Calu3 (cell line): ENCODE measurements around the gene MED31. TPM values are rescaled to one million over a fixed set of nuclear protein-coding genes. Genes with fewer than 3 reads are reported as not detected.

Experiments used
- BruUV-seq: library from RNA; stranded (reverse); fragments of 400-500 nt; replicated peaks from 2 replicates; lab custom pipeline; 2021; lab: Mats Ljungman, UMichigan
- CTCF ChIA-PET: fragments of 300-600 bp; sonication (Branson Sonifier 250); formaldehyde crosslinking; loops from one replicate; lab custom pipeline; 2022; ENCODE audit warnings: antibody characterized with exemption; lab: Charles Lee
- DNase-seq: peaks from one replicate; pipeline ENCODE4 v3.0.0; 2022
- H3K27ac Mint-ChIP-seq: one replicate; pipeline ENCODE4 v1.8.0; 2022; ENCODE audit warnings: mixed read lengths; ENCODE audit not compliant: unreplicated experiment
- H3K27me3 Mint-ChIP-seq: one replicate; pipeline ENCODE4 v1.8.0; 2022; ENCODE audit warnings: mixed read lengths; ENCODE audit not compliant: unreplicated experiment
- H3K36me3 Mint-ChIP-seq: one replicate; pipeline ENCODE4 v1.8.0; 2022; ENCODE audit warnings: mild to moderate bottlenecking, moderate library complexity, mixed read lengths; ENCODE audit not compliant: insufficient read depth, unreplicated experiment
- H3K4me1 Mint-ChIP-seq: one replicate; pipeline ENCODE4 v1.8.0; 2022; ENCODE audit warnings: mild to moderate bottlenecking, low read depth, mixed read lengths; ENCODE audit not compliant: unreplicated experiment
- H3K4me3 Mint-ChIP-seq: one replicate; pipeline ENCODE4 v1.8.0; 2022; ENCODE audit warnings: mild to moderate bottlenecking, low read depth, moderate library complexity, mixed read lengths; ENCODE audit not compliant: unreplicated experiment
- H3K9me3 Mint-ChIP-seq: one replicate; pipeline ENCODE4 v1.8.0; 2022; ENCODE audit warnings: low read depth, mixed read lengths; ENCODE audit not compliant: unreplicated experiment
- intact Hi-C: fragments of 100-400 bp; cut with micrococcal nuclease; formaldehyde crosslinking; loops from one replicate; pipeline ENCODE4 v1.10.0; 2022; ENCODE audit not compliant: unreplicated experiment
- total RNA-seq: library from RNA; stranded (reverse); gene quantifications from 2 replicates; pipeline ENCODE4 v1.2.3, GENCODE V29; 2022
- TF ChIP-seq, protein P1 (sequence below): fragments of 200-600 bp; IDR thresholded peaks from one replicate; pipeline ENCODE4 v1.8.0; 2022; ENCODE audit warnings: antibody characterized with exemption; ENCODE audit not compliant: unreplicated experiment

The MED31 gene
- total RNA-seq, 1 experiment from 2014 or later = 19.9 TPM

DNA sequence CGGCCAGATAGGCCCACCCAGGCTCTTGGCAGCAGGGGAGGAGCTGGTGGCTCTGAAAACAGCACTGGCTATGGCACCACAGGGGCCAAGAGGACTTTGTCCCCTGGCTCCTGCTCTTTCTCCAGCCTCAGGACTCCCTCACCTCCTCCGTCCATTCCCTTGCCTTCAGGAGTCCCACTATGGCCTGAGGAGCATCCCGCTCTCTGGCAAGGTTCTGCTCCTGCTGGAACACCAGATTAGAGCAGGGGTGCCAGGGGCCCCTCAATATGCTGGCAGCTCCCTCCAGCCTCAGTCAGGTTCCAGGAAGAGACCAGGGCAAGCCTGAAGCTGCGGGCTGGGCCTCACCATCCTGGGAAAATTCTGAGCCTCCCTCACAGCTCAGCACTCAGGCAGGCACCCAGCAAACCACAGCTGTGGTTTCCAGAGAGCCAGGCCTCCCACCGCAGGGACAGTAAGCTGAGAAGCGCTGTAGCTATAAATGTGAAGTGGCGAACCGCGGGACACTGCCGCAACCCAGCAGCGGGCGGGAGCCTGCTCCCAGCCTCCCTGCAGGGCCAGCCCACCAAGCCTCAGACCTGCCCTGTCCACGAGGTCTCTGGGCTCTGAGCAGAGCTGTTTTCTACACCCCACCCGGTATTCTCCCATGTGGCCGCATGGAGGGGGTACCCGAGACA is 25.9 kb upstream of the MED31 start:
- Mint-ChIP-seq H3K27ac (no peak overlapping the region), H3K36me3 (no peaks in the 10 kb centered on the region), H3K27me3 (peaks cover 14% of the 10 kb centered on the region), H3K9me3 (no peaks in the 10 kb centered on the region), H3K4me1 (peaks cover 13% of the 10 kb centered on the region), H3K4me3 (no peak overlapping the region)
- BruUV-seq = no TSS peak
- intact Hi-C loops = no loop called here
- TF ChIP-seq, protein P1, sequence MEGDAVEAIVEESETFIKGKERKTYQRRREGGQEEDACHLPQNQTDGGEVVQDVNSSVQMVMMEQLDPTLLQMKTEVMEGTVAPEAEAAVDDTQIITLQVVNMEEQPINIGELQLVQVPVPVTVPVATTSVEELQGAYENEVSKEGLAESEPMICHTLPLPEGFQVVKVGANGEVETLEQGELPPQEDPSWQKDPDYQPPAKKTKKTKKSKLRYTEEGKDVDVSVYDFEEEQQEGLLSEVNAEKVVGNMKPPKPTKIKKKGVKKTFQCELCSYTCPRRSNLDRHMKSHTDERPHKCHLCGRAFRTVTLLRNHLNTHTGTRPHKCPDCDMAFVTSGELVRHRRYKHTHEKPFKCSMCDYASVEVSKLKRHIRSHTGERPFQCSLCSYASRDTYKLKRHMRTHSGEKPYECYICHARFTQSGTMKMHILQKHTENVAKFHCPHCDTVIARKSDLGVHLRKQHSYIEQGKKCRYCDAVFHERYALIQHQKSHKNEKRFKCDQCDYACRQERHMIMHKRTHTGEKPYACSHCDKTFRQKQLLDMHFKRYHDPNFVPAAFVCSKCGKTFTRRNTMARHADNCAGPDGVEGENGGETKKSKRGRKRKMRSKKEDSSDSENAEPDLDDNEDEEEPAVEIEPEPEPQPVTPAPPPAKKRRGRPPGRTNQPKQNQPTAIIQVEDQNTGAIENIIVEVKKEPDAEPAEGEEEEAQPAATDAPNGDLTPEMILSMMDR = no peak
- DNase-seq = no peak
- CTCF ChIA-PET = interaction anchor here (0.5 kb wide), 1 partner anchor 261 kb away, joined by 3 read pairs; no protein-coding TSS in a partner anchor

DNA sequence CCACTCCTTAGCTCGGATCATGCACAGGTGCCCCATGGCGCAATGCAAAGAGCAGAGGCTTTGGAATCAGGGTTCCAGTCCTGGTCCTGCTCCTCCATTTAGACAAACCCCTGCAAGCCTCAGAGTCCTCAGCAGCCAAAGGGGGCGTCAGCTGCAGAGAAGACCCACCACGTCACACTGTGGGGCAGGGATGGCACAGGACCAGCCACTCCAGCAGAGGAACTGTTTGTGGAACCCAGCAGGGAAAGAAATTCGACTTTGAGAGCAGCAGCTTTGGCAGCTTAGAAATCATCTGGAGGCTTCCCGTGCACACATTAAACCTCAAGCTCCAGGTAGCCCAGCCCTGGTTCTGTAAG is 25.4 kb upstream of the MED31 start:
- TF ChIP-seq, protein P1 = no peak
- peaks cover 14% of the 10 kb centered on the region for H3K27me3 Mint-ChIP-seq
- no peak for DNase-seq
- peaks cover 13% of the 10 kb centered on the region for H3K4me1 Mint-ChIP-seq
- no peaks in the 10 kb centered on the region for H3K9me3 Mint-ChIP-seq
- intact Hi-C loops = no loop called here
- no peak overlapping the region for H3K4me3 Mint-ChIP-seq
- no peak overlapping the region for H3K27ac Mint-ChIP-seq
- BruUV-seq = no TSS peak
- CTCF ChIA-PET = interaction anchor here (0.5 kb wide), 1 partner anchor 261 kb away, joined by 3 read pairs; no protein-coding TSS in a partner anchor
- H3K36me3 Mint-ChIP-seq = no peaks in the 10 kb centered on the region

DNA sequence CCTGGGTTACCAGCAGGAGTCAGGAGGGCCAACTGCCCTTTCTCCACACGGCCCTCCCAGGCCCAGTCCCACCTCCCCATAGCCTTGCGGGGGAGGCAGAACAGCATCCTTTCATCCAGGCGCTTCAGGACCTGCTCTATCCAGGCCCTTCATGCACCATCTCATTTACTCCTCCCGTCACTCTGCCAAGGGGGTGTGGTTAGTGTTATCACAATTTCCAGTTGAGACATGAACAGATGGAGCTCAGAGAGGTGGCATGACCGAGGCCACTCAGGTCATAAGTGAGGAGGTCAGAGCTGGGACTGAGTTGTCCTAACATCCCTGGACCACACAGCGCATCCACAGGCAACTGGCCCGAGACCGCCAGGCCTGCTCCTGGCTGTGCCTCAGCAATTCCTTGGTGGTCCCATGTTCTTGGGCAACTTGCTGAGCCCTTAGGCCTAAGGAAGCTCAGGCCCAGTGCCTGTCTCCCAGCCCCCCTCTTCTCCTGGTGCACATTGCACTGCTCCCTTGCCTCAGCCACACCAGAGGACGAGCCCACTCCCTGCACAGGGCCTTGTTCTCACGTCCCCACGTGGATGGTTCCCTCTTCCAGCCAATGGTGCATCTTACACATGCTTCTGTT is 23.9 kb upstream of the MED31 start:
- Mint-ChIP-seq H3K4me3 (no peak overlapping the region), H3K4me1 (peaks cover 5% of the 10 kb centered on the region), H3K9me3 (no peaks in the 10 kb centered on the region), H3K27ac (no peak overlapping the region), H3K36me3 (no peaks in the 10 kb centered on the region), H3K27me3 (peaks cover 14% of the 10 kb centered on the region)
- intact Hi-C loops = no loop called here
- CTCF ChIA-PET = no interaction called here
- no peak for DNase-seq
- TF ChIP-seq, protein P1 = no peak
- no TSS peak for BruUV-seq

DNA sequence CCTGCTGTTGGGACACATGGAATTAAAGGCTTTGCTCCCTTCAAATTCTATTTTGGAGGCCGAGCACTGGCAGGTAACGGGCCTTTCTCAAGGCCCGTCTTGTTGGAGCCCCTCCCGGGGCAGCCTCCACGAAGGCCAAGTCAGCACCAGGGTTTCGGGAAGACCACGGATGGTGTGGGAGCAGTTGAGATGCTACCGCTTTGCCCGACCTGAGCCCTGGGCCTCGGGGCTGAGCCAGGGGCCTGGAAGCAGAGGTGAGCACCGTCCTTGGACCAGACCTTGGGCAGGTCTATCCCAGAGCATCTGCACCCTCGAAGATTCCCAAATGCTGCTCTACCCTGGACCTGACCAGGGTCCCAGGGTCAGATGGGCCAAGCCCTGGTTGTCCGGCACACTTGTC is 23.2 kb upstream of the MED31 start:
- CTCF ChIA-PET = no interaction called here
- no peak overlapping the region for H3K27ac Mint-ChIP-seq
- peaks cover 9% of the 10 kb centered on the region for H3K4me1 Mint-ChIP-seq
- TF ChIP-seq, protein P1 = no peak
- DNase-seq = no peak
- peaks cover 14% of the 10 kb centered on the region for H3K27me3 Mint-ChIP-seq
- H3K4me3 Mint-ChIP-seq = no peak overlapping the region
- no peaks in the 10 kb centered on the region for H3K9me3 Mint-ChIP-seq
- no TSS peak for BruUV-seq
- intact Hi-C loops = no loop called here
- H3K36me3 Mint-ChIP-seq = peaks cover 4% of the 10 kb centered on the region
